ENCODE results near the gene PDE6B. TPM values are rescaled to one million over a fixed set of nuclear protein-coding genes. Genes with fewer than 3 reads are reported as not detected.

The PDE6B gene
- total RNA-seq, 4 donors from 2014 or later = 0.60 to 2.5 (median 0.95) TPM; not detected in 1

- Histone ChIP-seq H3K4me1 (no peaks in the 10 kb centered on the region), H3K27me3 (peaks cover 74% of the 10 kb centered on the region), H3K9me3 (no peaks in the 10 kb centered on the region), H3K27ac (no peak overlapping the region), H3K36me3 (no peaks in the 10 kb centered on the region), H3K4me3 (no peak overlapping the region)
- in situ Hi-C loops (cut with MboI; ENCODE audit: low pct_ligation_motif_present in 1 of 4, low pct_unique_long_range_greater_than_20kb in 1 of 4, low sequenced_read_pairs in 3 of 4) = no loop called here
- DNase-seq = no peak
- intact Hi-C loops (cut with DNase I; ENCODE audit: low total_unique reads) = no loop called here
- TF ChIP-seq POLR2AphosphoS5 (IDR thresholded peaks at IDR 0.05) = no peak
- WGBS, 2 donors (ENCODE audit: low coverage in 1 of 2) = 54% methylated on average over 49 of the region's 49 CpGs; no CpG with 5 or more reads in 1 of the 2 donors
Measured at GRCh38 chr4:650951-651883, 25.8 kb downstream of the PDE6B start.

GRCh38 chr4:651884-652642 is 26.7 kb downstream of the PDE6B start:
- H3K4me3 ChIP-seq = no peak overlapping the region
- H3K27me3 ChIP-seq = peaks cover 68% of the 10 kb centered on the region
- in situ Hi-C loops (cut with MboI; ENCODE audit: low pct_ligation_motif_present in 1 of 4, low pct_unique_long_range_greater_than_20kb in 1 of 4, low sequenced_read_pairs in 3 of 4) (no loop called here), intact Hi-C loops (cut with DNase I; ENCODE audit: low total_unique reads) (no loop called here)
- TF ChIP-seq EP300 (IDR thresholded peaks at IDR 0.05; ENCODE audit: low read depth) (no peak), POLR2A (IDR thresholded peaks at IDR 0.05) (no peak), CTCF (IDR thresholded peaks at IDR 0.05) (no peak), POLR2AphosphoS5 (IDR thresholded peaks at IDR 0.05) (no peak)
- no peaks in the 10 kb centered on the region for H3K9me3 ChIP-seq
- no peak for DNase-seq
- no peak overlapping the region for H3K27ac ChIP-seq
- WGBS, 2 donors (ENCODE audit: low coverage in 1 of 2) = 70 to 75% methylated on average over 10 to 24 of the region's 24 CpGs
- H3K36me3 ChIP-seq = no peaks in the 10 kb centered on the region
- no peaks in the 10 kb centered on the region for H3K4me1 ChIP-seq

- no peak for TF ChIP-seq EP300 (IDR thresholded peaks at IDR 0.05; ENCODE audit: low read depth)
- no peak for TF ChIP-seq CTCF (IDR thresholded peaks at IDR 0.05)
- no peak for TF ChIP-seq POLR2A (IDR thresholded peaks at IDR 0.05)
- no peak for TF ChIP-seq POLR2AphosphoS5 (IDR thresholded peaks at IDR 0.05)
- intact Hi-C loops (cut with DNase I; ENCODE audit: low total_unique reads) = no loop called here
- Histone ChIP-seq H3K36me3 (no peaks in the 10 kb centered on the region), H3K27ac (no peak overlapping the region), H3K27me3 (peaks cover 59% of the 10 kb centered on the region), H3K9me3 (no peaks in the 10 kb centered on the region), H3K4me3 (no peak overlapping the region), H3K4me1 (no peaks in the 10 kb centered on the region)
- in situ Hi-C loops (cut with MboI; ENCODE audit: low pct_ligation_motif_present in 1 of 4, low pct_unique_long_range_greater_than_20kb in 1 of 4, low sequenced_read_pairs in 3 of 4) = no loop called here
- 88% methylated on average over 34 of the region's 35 CpGs; no CpG with 5 or more reads in 1 of the 2 donors for WGBS, 2 donors (ENCODE audit: low coverage in 1 of 2)
- no peak for DNase-seq
Measured at GRCh38 chr4:653080-653821, 27.9 kb downstream of the PDE6B start.

- no peak for TF ChIP-seq EP300 (IDR thresholded peaks at IDR 0.05; ENCODE audit: low read depth)
- Histone ChIP-seq H3K4me1 (no peaks in the 10 kb centered on the region), H3K9me3 (no peaks in the 10 kb centered on the region), H3K27ac (no peak overlapping the region), H3K36me3 (no peaks in the 10 kb centered on the region), H3K4me3 (no peak overlapping the region), H3K27me3 (peaks cover 52% of the 10 kb centered on the region)
- no peak for DNase-seq
- in situ Hi-C loops (cut with MboI; ENCODE audit: low pct_ligation_motif_present in 1 of 4, low pct_unique_long_range_greater_than_20kb in 1 of 4, low sequenced_read_pairs in 3 of 4) (no loop called here), intact Hi-C loops (cut with DNase I; ENCODE audit: low total_unique reads) (no loop called here)
- WGBS, 2 donors (ENCODE audit: low coverage in 1 of 2) = 84% methylated on average over 28 of the region's 29 CpGs; no CpG with 5 or more reads in 1 of the 2 donors
Measured at GRCh38 chr4:653831-654502, 28.6 kb downstream of the PDE6B start.
